ENCODE data around the gene CBS. TPM values are rescaled to one million over a fixed set of nuclear protein-coding genes. Genes with fewer than 3 reads are reported as not detected.

Gene CBS
- 80.2 and 93.3 TPM in 2 replicates for total RNA-seq

DNA sequence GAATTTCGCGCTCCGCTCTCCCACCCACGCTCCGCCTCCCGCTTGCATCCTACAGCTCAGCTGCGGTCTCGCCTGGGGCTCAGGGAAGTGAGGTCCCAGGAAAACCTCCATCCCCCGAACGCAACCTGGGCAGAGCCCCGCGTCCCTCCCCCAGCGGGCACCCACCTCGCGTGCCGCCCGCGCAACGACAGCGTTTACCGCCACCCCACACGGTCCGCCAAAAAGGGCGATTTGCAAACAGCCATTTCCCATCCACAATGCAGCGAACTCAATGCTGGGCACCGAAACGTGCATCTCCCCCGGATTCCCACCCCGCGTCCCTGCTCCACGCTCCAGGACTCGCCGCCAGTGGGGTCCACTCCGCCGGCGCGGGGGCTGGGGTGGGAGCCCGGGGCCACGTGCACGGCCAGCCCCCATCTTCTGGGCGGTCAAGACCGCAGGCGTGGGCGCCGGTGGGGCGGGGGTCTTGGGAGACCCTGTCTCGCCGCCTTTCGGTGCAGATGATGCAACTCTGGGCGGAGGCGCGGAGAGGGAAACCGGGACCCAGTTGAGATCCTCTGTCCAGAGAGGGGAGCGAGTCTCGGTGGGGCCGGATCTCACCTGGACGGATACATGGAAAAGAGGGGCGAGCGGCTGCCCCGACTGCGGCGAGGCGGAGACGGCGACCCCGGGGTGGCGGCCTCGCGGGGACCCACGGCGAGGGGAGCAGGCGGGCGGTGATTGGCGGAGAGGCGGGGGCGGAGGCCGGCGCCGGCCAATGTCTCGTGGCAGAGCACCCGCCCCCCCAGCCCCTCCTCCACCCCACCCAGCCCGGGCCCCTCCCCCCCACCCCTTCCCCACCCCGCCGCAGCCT lies at the start of gene CBS:
Gene CBS, minus strand, starts transcription at position 666 of the 853 bp plus-strand sequence. CDS start 3,642 bp downstream, outside the sequence.

DNA sequence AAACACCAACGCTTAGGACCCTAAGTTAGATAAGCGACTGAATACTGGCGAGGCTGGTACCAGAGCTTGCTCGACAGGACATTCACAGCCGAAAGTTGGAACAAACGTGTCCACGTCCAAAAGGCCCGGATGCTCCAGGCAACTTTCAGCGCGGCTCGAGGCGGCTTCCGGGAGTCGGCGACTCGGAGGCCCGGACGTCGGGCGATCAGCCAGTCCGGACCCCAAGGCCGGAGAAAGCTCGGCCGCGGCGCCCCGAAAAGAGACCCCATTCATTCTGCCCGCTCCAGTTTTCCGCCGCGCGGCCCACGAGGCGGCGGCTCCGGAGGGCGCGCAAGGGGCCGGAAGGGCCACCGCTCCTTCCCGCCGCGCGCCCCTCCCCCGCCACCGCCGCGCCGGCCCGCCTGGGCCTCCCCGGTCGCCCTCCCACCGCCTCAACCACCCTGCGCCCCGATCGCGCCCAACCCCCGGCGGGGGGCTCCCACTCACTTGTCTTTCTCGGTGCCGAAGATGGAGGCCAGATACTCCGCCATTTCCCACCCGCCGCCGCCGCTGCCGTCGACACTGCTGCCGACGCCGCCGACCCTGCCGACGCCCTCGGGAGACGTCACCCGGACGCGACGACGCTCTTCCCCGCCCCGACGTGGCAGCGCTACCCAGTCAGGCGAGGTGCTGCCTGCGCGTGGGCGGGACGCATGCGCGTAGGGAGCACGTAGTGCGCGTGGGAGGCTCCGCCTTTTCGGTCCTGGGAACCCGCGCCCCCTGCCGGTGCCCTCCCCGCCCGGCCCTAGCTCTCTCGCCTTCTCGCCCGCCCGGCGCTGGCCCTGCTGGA lies 31.5 kb upstream of the CBS start, which contains the start of gene U2AF1:
Gene U2AF1, minus strand, starts transcription at position 606 of the 829 bp plus-strand sequence. Its CDS starts 76 bp downstream, at position 530.

Other genes with a start within 250 kb of the CBS start
- gene WDR4, start 196.3 kb downstream of the CBS start, total RNA-seq, result 1.5 and 3.0 TPM in 2 replicates
- gene NDUFV3, start 182.5 kb downstream of the CBS start, total RNA-seq, result 44.3 and 48.9 TPM in 2 replicates
- not detected in 2 replicates for gene ERVH48-1, start 150.2 kb downstream of the CBS start, total RNA-seq
- gene PKNOX1, start 101.3 kb downstream of the CBS start, total RNA-seq, result 7.4 and 9.7 TPM in 2 replicates
- 10.6 and 13.5 TPM in 2 replicates for gene U2AF1, start 31.7 kb upstream of the CBS start, total RNA-seq
- not detected in 2 replicates for gene CRYAA, start 93.2 kb upstream of the CBS start, total RNA-seq